Vagina (tissue), 2 donors: Measurements from ENCODE around the gene TMC4.
"Not testable (repeated sequence)": the region's sequence is repeated elsewhere in the genome, so short reads cannot be mapped to it uniquely, and the experiment has no call there.

Experiments used
- CTCF ChIP-seq, 3 experiments: fragments of 450-650 bp in 2 of 3; fragments of 200-600 bp in 1 of 3; sonication (generic) in 1 of 3; IDR thresholded peaks; one replicate each; pipeline ENCODE4 v1.5.1; 2017 to 2019; ENCODE audit warnings: antibody characterized with exemption in 3 of 3, mild to moderate bottlenecking in 2 of 3, moderate library complexity in 2 of 3
- POLR2AphosphoS5 ChIP-seq, 2 donors: sonication (generic); formaldehyde crosslinking; IDR thresholded peaks; one replicate each; pipeline ENCODE4 v1.9.0; 2017; ENCODE audit warnings: antibody characterized with exemption in 2 of 2, mild to moderate bottlenecking in 2 of 2, low read depth in 1 of 2; ENCODE audit not compliant: insufficient read depth in 1 of 2

- TF ChIP-seq CTCF (IDR thresholded peaks at IDR 0.05); POLR2AphosphoS5 (IDR thresholded peaks at IDR 0.05; ENCODE audit: insufficient read depth in 1 of 2, low read depth in 1 of 2): not testable (repeated sequence)
These were observed 1.1 kb downstream of the TMC4 start for GRCh38 chr19:54171736-54172431.
